ENCODE measurements around the gene MBNL3. TPM values are rescaled to one million over a fixed set of nuclear protein-coding genes. Genes with fewer than 3 reads are reported as not detected.

Gene MBNL3
- total RNA-seq, 1 experiment from 2014 or later, result 4.0 TPM

DNA sequence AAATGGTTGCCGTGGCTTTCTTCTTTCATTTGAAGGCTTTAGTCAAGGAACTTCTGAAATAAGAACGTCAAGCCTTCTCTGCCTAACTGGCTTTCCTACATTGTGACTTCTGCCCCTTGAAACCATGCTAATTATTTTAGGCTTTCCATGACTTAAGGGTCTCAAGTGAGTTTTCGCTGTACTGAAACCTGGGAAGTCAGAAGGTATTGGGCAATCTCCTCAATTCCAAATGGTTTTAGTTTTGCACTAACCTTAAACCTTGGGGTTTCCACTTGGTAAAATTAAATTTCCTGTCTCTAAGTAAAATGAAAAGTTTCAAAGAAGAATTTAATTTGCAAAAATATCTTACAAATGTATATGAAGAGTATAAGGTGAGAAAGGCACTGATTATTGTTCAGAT lies 73.8 kb downstream of the MBNL3 start (continued):
- TF ChIP-seq, protein P1, sequence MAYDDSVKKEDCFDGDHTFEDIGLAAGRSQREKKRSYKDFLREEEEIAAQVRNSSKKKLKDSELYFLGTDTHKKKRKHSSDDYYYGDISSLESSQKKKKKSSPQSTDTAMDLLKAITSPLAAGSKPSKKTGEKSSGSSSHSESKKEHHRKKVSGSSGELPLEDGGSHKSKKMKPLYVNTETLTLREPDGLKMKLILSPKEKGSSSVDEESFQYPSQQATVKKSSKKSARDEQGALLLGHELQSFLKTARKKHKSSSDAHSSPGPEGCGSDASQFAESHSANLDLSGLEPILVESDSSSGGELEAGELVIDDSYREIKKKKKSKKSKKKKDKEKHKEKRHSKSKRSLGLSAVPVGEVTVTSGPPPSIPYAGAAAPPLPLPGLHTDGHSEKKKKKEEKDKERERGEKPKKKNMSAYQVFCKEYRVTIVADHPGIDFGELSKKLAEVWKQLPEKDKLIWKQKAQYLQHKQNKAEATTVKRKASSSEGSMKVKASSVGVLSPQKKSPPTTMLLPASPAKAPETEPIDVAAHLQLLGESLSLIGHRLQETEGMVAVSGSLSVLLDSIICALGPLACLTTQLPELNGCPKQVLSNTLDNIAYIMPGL (CRISPR knock-in tag; IDR thresholded peaks at IDR 0.05), result no peak
- no peak for TF ChIP-seq FOXP1 (CRISPR knock-in tag; IDR thresholded peaks at IDR 0.05; ENCODE audit: borderline replicate concordance)

GRCh38 chrX:132414404-132414803 lies 74.4 kb downstream of the MBNL3 start:
- Mint-ChIP-seq H3K36me3 (no peaks in the 10 kb centered on the region), H3K9me3 (no peaks in the 10 kb centered on the region), H3K4me3 (no peak overlapping the region), H3K4me1 (peaks cover 54% of the 10 kb centered on the region), H3K27ac (no peak overlapping the region), H3K27me3 (ENCODE audit: low read depth) (peaks cover 32% of the 10 kb centered on the region)
- TF ChIP-seq, protein P2, sequence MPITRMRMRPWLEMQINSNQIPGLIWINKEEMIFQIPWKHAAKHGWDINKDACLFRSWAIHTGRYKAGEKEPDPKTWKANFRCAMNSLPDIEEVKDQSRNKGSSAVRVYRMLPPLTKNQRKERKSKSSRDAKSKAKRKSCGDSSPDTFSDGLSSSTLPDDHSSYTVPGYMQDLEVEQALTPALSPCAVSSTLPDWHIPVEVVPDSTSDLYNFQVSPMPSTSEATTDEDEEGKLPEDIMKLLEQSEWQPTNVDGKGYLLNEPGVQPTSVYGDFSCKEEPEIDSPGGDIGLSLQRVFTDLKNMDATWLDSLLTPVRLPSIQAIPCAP (CRISPR knock-in tag; IDR thresholded peaks at IDR 0.05), result no peak
- TF ChIP-seq MXD4 (CRISPR knock-in tag; IDR thresholded peaks at IDR 0.05; ENCODE audit: borderline replicate concordance) (no peak), CREB1 (CRISPR knock-in tag; IDR thresholded peaks at IDR 0.05) (no peak), GRHL2 (CRISPR knock-in tag; IDR thresholded peaks at IDR 0.05; ENCODE audit: insufficient replicate concordance, severe bottlenecking) (no peak), JUN (CRISPR knock-in tag; IDR thresholded peaks at IDR 0.05) (no peak), ZNF281 (CRISPR knock-in tag; IDR thresholded peaks at IDR 0.05) (no peak), CTCF (IDR thresholded peaks at IDR 0.05) (no peak), EMX1 (CRISPR knock-in tag; IDR thresholded peaks at IDR 0.05) (no peak), JAZF1 (CRISPR knock-in tag; IDR thresholded peaks at IDR 0.05) (no peak), PREB (CRISPR knock-in tag; IDR thresholded peaks at IDR 0.05; ENCODE audit: borderline replicate concordance) (no peak), CREM (CRISPR knock-in tag; IDR thresholded peaks at IDR 0.05) (no peak), CBFB (CRISPR knock-in tag; IDR thresholded peaks at IDR 0.05; ENCODE audit: low read depth) (no peak)
- TF ChIP-seq, protein P3, sequence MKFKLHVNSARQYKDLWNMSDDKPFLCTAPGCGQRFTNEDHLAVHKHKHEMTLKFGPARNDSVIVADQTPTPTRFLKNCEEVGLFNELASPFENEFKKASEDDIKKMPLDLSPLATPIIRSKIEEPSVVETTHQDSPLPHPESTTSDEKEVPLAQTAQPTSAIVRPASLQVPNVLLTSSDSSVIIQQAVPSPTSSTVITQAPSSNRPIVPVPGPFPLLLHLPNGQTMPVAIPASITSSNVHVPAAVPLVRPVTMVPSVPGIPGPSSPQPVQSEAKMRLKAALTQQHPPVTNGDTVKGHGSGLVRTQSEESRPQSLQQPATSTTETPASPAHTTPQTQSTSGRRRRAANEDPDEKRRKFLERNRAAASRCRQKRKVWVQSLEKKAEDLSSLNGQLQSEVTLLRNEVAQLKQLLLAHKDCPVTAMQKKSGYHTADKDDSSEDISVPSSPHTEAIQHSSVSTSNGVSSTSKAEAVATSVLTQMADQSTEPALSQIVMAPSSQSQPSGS (CRISPR knock-in tag; IDR thresholded peaks at IDR 0.05; ENCODE audit: borderline replicate concordance, low read depth), result no peak
- CTCF ChIA-PET, result interaction anchor here (1.5 kb wide), 1 partner anchor 19 kb away, joined by 3 read pairs; no protein-coding TSS in a partner anchor
- ATAC-seq (no peak), DNase-seq (ENCODE audit: low spot score) (no peak)
- POLR2A ChIA-PET, result no interaction called here
